Hepatocyte (in vitro differentiated cells): ENCODE data around the gene MAST2.

Experiments used
- EZH2 ChIP-seq: fragments of 200-600 bp; sonication (generic); IDR thresholded peaks from 2 replicates; pipeline ENCODE4 v1.6.1; 2016; ENCODE audit warnings: antibody characterized with exemption, mild to moderate bottlenecking, borderline replicate concordance
- TF ChIP-seq, protein P1 (sequence below): fragments of 200-600 bp; sonication (generic); IDR thresholded peaks from 2 replicates; pipeline ENCODE4 v1.5.1; 2016; ENCODE audit warnings: antibody characterized with exemption, mild to moderate bottlenecking; ENCODE audit not compliant: poor library complexity

DNA sequence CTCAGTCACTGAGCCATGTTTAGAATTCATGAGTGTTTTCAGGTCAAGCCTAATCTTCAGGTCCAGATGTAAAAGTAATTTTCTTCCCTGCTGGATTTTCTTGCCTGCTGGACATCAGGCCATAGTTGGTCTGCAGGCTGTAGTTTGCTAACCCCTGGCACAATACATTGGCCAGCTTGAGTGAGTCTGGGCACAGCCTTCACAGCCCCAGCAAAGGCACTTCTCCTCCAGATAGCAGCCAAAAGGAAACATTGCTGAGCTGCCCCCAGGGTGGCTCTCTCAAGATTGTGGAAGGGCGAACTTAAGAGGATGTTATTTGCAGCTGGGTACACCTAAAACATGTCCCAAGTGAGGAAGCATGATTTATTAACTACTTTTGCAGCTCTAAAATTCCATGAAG lies 202.2 kb downstream of the MAST2 start:
- no peak for TF ChIP-seq EZH2
- TF ChIP-seq, protein P1, sequence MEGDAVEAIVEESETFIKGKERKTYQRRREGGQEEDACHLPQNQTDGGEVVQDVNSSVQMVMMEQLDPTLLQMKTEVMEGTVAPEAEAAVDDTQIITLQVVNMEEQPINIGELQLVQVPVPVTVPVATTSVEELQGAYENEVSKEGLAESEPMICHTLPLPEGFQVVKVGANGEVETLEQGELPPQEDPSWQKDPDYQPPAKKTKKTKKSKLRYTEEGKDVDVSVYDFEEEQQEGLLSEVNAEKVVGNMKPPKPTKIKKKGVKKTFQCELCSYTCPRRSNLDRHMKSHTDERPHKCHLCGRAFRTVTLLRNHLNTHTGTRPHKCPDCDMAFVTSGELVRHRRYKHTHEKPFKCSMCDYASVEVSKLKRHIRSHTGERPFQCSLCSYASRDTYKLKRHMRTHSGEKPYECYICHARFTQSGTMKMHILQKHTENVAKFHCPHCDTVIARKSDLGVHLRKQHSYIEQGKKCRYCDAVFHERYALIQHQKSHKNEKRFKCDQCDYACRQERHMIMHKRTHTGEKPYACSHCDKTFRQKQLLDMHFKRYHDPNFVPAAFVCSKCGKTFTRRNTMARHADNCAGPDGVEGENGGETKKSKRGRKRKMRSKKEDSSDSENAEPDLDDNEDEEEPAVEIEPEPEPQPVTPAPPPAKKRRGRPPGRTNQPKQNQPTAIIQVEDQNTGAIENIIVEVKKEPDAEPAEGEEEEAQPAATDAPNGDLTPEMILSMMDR = no peak
